Left lobe of liver (tissue), 2 donors: ENCODE measurements around the gene MTHFD2L. TPM values are rescaled to one million over a fixed set of nuclear protein-coding genes. Genes with fewer than 3 reads are reported as not detected.
"Not testable (repeated sequence)": the region's sequence is repeated elsewhere in the genome, so short reads cannot be mapped to it uniquely, and the experiment has no call there.

Source experiments
- ATAC-seq: fragments of 200-7000 bp; cut with Tn5 transposase; one replicate; pipeline ENCODE4 v1.9.1; 2020; ENCODE audit warnings: mild to moderate bottlenecking, moderate library complexity
- DNase-seq: peaks from one replicate; pipeline ENCODE4 v3.0.0-alpha.2; 2020; ENCODE audit warnings: low spot score
- total RNA-seq: library from RNA; stranded (reverse); gene quantifications from one replicate; pipeline ENCODE4 v1.2.1, GENCODE V29; 2021
- donor health status: DM: no; HTN: no; CAD: no; lungs with moderate emphysema.
- donor health status: DM: no; HTN: yes; CAD: no.

Gene MTHFD2L
- total RNA-seq, 1 donor from 2014 or later = 21.0 TPM

DNA sequence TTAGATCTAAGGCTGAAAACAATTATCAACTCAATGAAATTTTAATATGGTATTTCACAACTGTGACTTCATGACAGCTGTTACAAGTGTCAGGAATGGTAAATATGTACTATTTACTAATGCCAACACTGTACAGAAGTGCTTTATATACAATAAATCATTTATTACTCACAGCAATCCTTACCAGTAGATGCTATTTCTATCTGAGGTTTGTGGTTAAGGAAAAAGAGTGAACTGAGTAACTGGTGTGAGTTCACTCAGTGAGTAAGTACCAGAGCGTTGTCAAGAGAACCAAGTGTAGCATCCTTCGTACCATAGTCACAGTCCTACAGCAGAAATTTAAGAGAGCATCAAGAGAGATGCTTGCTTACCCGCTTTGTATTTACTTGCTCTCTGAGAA is 23.3 kb downstream of the MTHFD2L start:
- ATAC-seq (no peak), DNase-seq (no peak)

DNA sequence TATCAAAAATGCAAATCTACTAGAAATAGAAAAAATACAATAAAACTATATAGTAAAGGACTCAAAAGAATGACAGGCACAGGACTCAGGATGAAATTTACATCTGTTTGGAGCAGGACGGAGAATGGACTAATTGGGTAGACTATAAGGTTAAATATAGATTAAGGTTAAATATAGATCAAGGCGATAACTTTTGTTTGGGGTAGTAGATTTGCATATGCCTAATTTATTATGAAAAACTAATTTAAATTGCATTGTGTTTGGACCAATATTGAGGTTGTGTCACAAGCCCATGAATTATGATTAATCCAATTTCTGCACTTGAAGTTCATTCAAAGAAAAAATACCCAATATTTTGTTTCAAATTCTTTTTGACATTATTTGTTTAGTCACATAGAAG is 31.0 kb downstream of the MTHFD2L start:
- ATAC-seq (no peak), DNase-seq (no peak)

DNA sequence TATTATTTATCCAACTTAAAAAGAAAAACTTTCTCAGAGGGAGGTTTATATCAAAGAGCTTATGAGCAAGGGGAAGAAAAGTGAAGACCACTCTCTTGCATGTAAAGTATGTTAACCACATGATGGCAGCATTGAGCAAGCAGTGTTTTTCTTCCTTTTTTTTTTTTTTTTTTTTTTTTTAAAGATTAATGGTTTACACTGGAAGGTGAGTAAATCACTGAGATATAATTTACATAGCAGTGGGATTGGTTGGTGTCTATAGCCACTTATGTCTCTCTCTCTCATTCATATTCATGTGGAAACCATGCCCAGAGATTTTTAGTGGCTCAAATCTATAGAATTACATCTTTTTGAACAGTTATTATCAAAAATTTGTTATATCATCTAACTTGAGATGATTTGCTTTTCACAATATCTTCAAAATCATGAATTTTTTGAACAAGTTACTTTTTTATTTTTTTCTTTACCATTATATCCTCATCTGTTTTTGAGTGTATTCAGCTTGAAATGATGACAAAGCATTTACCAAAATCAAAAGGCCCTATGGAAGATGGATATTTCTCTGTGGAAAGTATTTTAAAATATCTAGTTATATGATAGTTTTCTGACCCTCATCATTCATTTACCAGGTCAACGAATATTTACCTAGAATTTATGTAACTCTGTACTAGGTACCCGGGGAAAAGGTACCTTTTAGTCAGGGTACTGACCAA is 31.6 kb downstream of the MTHFD2L start:
- no peak for DNase-seq
- peak; percentile 72 for ATAC-seq

DNA sequence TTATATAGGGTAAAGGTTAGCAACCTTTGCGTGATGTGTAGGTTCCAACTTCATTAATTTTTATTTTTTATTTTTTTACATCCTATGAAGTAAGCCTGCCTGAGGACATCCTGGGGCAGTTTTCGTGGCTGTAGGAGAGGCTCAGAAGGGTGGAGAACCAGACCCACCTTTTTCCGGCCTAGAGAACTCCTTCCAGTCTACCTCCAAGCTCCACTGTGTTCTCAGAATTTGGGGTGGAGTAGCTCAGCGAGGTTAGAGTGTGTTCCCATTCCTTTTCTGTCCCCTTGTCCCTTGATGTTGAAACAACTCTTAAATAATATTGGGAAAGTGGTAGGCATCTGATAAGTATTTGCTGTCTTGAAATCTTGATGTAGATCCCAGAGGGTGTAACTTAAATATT is 32.4 kb downstream of the MTHFD2L start:
- no peak for ATAC-seq
- no peak for DNase-seq

DNA sequence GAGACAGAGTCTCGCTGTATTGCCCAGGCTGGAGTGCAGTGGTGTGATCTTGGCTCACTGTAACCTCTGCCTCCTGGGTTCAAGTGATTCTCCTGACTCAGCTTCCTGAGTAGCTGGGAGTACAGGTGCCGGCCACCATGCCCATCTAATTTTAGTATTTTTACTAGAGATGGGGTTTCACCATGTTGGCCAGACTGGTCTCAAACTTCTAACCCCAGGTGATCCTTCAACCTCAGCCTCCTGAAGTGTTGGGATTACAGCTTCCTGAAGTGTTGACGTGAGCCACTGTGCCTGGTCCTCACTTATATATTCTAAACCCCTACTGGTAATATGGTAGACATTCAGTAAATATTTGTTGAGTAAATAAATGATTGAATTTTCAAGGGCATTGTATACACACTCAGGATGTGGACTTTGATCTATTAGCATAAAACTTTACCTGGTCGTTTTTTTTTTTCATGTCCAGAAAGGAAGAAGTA is 33.0 kb downstream of the MTHFD2L start:
- ATAC-seq = no peak
- DNase-seq = no peak

DNA sequence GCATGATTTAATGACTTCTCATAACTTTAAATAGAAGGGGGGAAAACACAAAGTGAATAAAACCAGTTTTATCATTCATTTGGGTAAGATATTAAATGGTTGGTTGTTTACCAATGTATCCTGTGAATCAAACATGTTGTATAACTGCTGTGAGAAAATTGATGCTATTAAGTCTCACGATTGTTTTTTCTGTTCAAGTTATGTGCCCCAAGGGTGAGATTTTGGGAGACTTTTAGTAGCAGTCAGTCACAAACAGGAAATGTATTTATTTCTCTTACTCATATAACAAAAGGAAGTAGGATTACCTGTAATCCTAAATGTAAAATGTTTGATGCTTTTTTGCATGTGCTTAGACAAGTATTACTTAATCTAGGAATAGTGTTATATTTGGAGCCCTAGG is 39.2 kb downstream of the MTHFD2L start:
- ATAC-seq (no peak), DNase-seq (no peak)

DNA sequence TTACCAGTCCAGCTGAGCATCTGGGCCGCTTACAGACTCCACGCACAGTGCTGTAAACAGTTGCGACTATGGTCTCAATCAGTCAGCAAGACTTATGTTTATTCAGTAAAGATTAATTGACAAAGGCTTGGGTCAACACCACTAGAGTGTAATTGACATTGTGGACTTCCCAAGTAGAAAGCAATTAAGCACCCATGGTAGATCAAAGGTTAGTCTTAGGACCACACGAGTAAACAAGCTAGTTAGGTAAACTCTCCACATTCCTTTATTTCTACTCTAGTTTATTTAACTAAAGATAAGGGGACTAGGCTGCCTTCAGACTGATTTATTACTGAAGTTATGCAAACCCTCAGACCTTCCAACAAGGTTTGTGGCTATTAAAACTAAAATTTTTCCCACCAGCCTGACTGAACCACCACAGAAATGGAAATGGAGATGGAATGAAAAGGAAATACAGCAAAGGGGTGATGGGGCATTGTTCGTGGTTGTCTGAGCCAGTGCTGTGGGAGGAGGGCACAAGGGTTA is 44.2 kb downstream of the MTHFD2L start:
- DNase-seq (no peak), ATAC-seq (peak; percentile 62)

DNA sequence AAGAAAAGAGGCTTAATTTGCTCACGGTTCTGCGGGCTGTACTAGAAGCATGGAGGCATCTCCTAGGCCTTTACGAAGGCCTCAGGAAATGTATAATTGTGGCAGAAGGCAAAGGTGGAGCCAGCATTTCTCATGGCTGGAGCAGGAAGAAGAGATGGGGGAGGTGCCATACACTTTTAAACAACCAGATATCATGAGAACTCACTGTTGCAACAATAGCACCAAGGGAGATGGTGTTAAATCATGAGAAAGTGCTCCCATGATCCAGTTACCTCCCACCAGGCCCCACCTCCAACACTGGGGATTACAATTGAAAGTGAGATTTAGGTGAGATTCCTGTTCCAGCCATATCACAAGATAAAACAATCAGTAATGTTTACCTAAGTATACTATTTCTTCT is 45.5 kb downstream of the MTHFD2L start:
- DNase-seq (no peak), ATAC-seq (no peak)

DNA sequence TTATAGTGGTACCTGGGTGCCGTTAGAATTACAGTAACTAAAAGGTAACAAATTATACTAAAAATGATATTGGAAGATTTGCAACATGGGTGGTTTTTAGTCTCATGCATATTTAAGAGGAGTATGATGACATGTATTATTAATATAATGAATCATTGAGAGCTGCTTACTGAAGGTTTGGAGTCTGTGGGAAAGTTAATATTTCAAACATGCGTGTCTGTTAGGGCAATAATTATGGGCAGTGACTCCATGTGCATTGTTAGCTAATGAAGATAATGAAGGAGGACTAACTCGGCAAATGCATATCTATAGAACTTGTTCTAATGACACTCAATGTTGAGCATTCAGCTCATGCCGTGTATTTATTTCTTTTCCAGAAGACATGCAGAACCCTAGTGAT is 47.1 kb downstream of the MTHFD2L start:
- no peak for ATAC-seq
- DNase-seq = no peak

DNA sequence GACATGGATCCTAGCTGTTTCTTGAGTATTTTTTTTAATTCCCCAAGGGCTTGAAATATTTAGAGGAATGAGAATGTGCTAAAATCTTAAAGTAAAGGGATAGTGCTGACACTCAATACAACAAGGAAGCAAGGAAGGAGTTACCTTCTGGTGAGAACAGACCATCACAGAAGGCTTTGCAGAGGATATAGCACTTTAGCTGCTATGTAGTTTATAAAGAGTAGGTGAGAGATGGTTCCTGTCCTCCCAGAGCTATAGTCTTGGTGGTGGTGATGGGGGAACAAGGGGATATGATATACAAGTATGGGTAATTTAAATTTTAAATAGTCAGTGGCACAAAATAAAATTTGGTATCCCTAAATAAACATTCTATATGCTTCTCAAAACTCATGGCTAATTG is 47.6 kb downstream of the MTHFD2L start:
- DNase-seq (no peak), ATAC-seq (no peak)

DNA sequence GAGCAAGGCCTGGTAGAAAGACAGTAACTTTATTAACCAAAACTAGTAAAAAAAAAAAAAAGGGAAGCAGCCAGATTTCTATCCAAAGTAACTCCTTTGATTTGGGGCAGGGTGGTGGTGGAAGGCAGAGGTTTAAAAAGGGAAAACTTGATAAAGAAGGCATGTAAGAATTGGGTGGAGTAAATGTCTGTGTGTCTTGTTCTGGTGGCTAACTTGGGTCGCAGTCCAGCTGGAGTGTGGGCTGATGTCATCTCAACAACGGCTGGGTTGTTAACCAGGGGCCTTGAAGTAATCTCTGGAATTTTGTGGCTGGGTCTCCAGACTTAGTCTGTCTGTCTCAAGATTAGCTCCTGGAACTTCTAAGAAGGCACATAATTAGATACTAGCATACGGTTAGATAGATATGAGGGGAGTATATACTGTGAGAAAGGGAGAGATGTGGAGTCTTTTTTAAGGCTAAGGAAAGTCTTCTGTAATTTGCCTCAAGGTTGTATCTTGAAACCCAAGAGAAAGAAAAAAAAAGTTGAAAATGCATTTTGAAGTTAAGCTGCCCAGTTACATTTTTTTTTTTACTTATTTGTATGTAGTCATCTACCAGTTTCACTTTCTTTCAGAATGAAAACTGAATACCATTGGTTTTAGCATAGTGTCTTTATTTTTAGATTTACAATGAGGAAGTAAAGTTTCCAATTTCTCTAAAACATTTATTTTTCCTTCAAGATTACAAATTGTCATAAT is 48.3 kb downstream of the MTHFD2L start:
- no peak for DNase-seq
- no peak for ATAC-seq

DNA sequence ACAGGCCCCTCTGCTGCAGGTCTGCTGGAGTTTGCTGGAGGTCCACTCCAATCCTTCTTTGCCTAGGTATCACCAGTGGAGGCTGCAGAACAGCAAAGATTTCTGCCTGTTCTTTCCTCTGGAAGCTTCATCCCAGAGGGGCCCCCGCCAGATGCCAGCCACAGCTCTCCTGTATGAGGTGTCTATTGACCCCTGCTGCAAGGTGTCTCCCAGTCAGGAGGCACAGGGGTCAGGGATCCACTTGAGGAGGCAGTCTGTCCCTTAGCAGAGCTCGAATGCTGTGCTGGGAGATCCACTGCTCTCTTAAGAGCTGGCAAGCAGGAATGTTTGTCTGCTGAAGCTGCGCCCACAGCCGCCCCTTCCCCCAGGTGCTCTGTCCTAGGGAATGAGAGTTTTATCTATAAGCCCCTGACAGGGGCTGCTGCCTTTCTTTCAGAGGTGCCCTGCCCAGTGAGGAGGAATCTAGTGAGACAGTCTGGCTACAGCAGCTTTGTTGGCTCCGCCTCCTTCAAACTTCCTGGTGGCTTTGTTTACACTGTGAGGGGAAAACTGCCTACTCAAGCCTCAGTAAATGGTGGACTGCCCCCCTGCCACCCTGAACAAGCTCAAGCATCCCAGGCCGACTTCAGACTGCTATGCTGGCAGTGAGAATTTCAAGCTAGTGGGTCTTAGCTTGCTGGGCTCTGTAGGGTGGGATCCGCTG is 56.7 kb downstream of the MTHFD2L start:
- not testable (repeated sequence) for DNase-seq, ATAC-seq

DNA sequence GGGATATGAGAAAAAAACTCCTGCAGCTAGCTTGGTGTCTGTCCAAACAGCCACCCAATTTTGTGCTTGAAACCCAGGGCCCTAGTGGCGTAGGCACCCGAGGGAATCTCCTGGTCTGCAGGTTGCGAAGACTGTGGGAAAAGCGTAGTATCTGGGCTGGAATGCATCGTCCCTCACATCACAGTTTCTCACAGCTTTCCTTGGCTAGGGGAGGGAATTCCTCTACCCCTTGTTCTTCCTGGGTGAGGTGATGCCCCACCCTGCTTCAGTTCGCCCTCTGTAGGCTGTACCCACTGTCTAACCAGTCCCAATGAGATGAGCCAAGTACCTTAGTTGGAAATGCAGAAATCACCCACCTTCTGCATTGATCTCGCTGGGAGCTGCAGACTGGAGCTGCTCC is 57.3 kb downstream of the MTHFD2L start:
- DNase-seq, ATAC-seq: not testable (repeated sequence)

DNA sequence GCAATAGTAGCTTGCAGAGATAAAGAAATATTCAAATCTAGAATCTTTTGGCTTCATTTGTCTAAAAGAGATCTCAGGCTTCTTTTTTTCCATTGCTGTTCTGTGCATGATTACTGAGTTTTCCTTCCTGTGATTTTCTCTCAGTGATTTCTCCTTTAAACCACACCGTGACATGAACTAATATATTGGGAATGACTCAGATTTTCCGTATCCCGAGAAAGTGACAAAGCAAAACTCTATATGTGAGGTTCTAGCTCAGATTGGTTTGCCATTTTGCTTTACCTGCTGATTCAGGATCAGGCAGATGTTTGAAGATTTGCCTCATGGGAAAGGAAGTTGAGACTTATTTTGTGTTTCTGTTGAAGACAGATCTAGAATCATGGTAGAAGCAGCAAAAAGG is 59.4 kb downstream of the MTHFD2L start:
- DNase-seq = no peak
- no peak for ATAC-seq

DNA sequence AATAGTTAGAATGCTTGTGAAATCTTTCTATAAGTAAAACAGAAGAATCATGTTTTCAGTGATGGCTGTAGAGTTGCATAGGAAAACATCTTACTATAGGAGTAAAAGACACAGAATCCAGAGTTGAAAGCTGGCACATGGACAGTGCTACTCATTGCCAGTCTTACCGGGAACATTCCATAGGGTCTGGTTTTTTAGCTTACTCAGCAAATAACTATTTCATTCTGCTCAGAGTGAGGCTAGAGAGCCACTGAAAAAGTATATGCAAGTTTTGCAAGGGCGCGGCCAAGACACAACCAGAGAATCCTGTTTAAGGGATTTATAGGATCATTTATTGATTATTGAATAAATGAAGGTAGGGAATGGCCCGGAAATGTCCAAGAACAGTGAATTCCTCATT is 60.3 kb downstream of the MTHFD2L start:
- ATAC-seq (no peak), DNase-seq (no peak)

DNA sequence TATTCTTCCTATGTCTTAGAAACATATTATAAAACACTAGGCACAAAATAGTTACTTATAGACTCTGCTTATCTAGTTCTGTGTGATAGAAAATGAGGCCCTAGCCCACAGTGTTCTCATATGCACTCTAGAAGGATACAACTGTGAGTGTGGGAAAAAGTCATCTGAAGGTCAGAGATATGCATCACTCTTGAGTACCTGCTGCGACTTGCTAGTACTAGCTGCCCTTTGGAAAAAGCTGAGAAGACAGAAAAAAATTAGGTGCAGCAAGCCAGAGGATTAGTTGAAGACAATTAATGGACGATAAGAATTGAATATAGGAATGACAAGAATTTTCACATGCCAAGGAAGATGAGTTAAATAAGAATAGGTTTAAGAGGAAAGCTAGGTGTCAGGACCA is 61.3 kb downstream of the MTHFD2L start:
- ATAC-seq (no peak), DNase-seq (no peak)

DNA sequence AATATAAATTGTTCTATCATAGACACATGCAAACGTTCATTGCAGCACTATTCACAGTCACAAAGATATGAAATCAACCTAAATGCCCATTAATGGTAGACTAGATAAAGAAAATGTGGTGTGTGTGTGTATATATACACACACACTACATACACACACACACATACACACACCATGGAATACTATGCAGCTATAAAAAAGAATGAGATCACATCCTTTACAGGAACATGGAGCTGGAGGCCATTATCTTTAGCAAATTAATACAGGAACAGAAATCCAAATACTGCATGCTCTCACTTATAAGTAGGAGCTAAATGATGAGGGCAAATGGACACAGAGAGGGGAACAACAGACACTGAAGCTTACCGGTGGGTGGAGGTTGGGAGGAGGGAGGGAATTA is 65.2 kb downstream of the MTHFD2L start:
- no peak for DNase-seq
- no peak for ATAC-seq

DNA sequence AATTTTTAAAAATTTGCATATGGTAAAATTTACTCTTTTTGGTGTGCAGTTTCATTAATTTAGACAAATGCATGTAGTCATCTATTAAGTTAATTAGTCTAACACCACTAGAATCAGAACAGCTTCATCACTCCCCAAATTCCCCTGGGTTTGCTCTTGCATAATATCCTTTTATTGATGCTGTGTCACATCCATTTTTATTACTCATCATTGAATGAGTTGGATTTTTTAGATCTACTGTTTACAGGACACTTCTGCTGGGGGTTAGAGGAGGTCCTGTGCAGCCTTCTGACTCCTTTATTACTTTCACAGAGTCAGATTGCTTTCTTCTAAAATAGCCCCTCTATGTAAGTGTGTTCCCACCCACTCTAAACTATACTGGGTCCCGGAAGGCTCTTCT is 65.9 kb downstream of the MTHFD2L start:
- DNase-seq (no peak), ATAC-seq (no peak)

DNA sequence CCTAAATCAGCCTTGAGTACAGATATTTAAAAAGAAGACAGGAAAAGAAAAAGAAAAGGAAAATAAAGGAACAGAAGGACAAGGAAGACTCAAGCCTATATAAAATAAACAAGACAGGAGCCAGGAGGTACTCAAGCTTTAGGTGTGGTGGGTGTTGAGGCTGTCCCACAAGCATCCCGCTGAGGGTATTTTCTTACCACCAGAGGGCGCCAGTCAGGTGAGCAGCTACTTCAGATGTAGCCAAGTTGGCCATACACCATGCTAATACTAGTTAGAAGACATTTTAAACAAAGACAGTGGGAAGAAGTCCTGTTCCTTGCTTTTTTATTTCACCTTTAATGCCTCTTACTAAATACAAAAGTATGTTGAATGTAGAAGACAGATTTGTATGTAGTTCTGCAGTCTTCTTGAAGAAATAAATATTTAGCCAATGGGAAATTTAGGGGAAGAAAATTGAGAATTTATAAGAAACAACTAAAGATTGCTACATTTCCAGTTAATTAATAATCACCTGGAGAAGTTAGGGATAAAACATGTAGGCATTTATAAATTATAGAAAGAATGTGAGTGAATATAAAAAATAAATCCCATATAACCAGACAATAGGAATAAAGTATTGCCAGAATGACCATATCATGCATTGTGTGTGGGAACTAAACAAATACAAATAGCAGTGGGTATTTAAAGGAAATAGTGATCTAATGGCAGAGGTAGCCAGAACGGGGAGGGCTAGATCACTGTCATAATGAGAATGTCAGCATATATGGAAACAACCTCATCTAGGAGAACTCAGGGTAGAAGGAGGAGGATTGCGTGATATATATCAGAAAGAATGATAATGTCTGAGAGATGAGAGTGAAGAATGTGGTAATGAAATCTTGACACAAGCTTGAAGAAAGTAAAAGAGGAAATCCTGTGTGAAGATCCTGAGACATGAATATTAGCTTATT is 71.0 kb downstream of the MTHFD2L start:
- ATAC-seq (peak; percentile 90), DNase-seq (peak; percentile 55)

DNA sequence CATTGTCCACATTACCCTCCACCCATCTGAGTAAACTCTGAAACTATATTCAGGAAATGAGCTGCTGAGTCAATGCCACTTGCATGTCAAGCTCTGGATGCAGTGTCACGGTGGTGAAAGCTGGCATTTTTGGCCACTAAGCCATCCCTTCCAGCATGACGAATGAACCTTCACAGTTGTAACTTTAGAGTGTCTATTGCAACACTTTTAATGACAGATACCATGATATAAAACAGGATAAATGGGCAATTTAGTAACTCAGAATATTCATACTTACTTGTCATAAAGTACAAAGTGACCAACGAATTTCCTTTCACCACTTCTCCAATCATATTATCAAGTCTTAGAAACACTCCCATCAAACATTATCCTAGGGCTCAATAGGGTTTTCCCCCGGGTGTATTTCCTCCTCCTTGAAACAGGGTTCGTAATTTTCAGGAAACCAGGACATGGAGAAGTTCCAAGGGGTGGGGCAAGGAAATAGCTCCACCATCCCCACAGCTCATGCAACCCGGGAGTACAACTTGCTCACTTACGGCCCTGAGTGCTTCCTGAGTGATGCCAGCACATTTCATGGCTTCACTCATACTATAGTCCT is 73.1 kb downstream of the MTHFD2L start:
- DNase-seq = no peak
- no peak for ATAC-seq
